ENCODE measurements around the gene EFHC2.
A peak's percentile ranks its signal among the peaks of the same experiment; 100 is the strongest.
"Not testable (repeated sequence)": the region's sequence is repeated elsewhere in the genome, so short reads cannot be mapped to it uniquely, and the experiment has no call there.

EFHC2 gene

DNA sequence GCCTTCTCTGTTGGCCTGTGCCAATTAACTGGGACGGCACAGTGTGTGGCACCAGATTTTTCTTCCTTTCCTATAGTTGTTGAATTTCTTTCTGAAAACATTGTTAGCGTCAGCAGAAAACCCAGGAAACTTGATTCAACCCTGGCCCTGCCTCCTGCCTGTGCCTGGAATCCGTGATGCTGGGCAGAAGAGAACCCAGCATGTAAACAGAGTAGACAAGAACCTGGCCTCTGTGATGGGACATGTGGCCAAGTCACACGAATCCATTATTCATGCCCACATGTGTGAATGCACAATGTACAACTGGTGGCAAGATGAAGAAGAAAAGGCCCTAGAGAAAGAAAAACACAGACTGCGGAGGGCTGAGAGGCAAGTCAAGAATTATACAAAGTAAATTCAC is 111.4 kb downstream of the EFHC2 start:
- no peak for DNase-seq (ENCODE audit: low spot score)

DNA sequence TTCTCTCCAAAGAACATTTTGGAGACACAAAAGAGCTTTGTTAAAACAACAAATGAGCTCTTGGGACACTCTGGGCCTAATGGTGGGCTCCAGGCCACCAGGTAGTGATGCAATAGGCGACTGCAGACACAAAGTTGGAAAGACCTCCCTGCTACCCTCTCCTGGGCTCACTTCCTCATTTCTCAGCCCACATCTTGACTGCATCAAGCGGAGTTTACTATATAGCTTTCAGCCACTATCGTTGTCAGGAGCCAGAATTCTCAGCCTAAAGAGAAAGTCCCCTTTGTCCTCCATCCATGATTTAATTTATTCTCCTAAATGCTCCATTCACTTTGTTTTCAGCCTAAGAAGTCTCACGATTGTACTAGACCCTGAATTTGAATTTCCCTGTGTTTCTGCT is 114.9 kb downstream of the EFHC2 start:
- no peak for DNase-seq (ENCODE audit: low spot score)

DNA sequence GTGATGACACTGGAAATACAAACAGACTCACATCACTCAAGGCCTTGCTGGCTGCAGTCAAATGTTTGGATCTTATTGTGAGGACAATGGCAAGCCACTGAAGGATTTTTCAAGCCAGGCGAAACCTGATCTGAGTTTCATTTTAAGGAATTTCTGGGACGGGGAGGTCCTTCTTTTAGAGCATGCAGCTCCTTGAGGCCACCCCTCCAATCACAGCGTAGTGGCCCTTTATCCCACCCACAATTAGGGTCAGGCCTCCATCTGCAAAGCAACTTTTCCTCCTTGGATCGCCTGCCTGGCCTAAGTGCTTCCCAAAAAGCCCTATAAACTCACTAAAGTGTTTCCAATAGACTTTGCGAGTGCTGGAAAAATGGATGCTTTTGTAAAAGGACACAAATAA is 115.5 kb downstream of the EFHC2 start:
- no peak for DNase-seq (ENCODE audit: low spot score)

DNA sequence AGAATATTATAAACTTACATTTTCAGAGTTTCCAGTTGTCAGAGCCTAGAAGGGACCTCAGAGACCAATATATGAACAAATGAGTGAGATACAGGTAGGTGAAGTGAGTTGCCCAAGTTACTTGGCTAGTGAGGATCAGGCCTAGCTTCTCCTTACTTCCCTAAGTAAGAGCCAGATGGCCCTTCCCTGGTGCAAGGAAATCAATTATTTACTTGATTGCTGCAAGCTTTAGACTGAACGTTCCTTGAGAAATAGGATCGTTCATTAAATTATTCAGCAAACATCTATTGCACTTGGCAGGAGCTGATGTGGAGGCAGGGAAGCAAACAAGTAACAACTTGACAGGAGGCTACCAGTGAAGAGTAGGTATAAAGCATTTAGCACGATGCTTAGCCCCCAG is 117.8 kb downstream of the EFHC2 start:
- no peak for DNase-seq (ENCODE audit: low spot score)

DNA sequence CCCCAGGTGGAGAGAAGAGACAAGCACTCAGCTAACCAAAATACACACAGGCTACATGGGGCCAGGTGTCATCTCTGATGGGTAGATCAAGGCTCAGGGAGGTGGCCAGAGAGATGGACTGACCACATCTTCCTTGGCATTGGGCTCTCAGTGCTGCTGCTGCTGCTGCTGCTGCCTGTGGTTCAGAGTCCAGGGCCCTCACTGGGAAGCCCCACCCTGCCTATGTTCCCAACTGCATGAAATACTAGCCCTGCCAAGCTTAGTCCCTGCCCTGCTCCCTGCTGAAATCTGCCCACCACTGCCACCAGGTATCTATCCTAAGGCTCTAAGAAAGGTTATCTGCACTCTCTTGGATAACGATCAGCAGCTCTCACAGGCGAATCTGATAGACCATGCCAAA is 118.7 kb downstream of the EFHC2 start:
- DNase-seq (ENCODE audit: low spot score): no peak

DNA sequence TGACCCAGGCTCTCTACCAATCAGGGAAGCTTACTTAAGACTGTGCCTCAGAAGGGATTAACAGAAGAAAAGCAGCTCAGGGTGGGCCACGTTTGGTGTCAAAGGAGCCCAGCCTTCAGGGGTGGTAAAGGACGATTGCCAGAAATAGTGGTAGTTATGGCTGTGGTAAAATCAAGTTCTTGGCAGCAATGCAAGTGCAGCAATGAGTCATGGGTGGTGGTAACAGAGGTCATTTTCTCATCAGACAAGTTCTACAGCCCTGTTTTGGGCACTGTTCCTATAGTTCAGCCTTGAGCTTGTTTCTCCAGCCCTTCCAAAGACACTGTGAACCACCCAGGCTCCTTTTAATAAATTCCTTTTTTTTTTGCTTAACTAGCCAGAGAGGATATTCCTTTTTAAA is 120.3 kb downstream of the EFHC2 start:
- DNase-seq (ENCODE audit: low spot score): peak; percentile 68

DNA sequence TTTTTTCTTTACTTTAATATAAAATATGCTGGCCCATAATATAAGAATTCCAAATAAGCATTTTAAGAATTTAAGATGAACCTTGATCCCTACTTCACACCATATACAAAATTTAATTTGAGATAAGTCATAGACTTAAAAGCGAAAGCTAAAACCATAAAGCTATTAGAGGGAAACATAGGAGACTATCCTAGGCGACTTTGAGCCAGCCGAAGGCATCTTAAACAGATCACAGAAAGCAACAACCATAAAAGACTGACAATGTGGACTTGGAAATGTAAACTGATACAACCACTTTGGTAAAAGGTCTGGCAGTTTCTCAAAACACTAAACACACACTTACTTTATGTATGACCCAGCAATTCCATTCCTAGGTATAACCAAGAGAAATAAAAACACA is 125.0 kb downstream of the EFHC2 start:
- peak; percentile 3 for DNase-seq (ENCODE audit: low spot score)

DNA sequence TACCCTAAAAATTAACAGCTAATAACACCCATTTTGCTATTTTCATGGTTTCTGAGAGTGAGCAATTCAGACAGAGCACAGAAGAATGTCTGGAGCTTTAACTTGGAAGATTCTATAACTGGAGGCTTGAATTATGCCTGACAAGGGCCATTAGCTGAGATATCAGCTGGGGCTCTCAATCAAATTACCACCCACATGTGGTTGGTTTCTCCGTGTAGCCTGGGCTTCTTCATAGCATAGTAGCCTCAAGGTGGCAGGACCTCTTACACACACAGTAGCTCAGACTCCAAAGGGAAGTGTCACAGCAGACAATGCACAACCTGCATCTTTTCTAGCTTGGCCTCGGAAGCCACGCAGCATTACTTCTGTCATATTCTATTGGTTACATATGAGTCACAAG is 127.3 kb downstream of the EFHC2 start:
- no peak for DNase-seq (ENCODE audit: low spot score)

DNA sequence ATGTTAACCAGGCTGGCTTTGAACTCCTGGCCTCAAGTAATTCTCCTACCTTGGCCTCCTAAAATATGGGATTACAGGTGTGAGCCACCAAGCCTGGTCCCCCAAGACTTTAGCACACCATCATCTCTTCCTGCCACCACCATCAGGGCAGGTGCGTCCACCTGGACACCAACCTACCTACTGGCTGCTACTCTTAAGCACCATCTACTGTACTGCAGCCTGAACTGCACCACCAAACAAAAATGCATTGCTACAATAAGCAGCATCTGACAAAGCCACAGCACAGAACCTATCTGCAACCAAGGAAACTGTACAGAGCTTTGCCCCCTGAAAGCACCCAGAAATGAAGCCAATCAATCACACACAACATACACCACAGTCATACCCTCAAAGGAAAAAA is 139.7 kb downstream of the EFHC2 start:
- no peak for DNase-seq (ENCODE audit: low spot score)

DNA sequence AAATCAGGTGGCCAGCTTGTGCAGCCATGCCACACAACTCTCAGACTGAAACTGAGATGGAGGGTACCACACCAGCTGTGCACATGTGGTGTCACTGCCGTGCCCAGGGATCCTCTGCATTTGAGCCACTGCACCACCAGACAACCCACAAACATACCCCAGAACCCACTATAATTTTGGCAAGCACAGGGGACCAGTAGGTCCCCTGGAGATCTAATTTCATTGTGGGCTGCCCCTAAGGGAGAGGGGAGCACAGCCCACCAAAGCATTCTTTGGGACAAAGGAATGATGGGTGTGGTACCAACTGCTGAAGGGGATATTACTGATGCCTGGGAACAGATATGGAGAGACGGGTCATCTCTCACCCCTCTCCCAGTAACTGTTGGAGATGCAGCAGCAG is 140.9 kb downstream of the EFHC2 start:
- DNase-seq (ENCODE audit: low spot score): no peak

DNA sequence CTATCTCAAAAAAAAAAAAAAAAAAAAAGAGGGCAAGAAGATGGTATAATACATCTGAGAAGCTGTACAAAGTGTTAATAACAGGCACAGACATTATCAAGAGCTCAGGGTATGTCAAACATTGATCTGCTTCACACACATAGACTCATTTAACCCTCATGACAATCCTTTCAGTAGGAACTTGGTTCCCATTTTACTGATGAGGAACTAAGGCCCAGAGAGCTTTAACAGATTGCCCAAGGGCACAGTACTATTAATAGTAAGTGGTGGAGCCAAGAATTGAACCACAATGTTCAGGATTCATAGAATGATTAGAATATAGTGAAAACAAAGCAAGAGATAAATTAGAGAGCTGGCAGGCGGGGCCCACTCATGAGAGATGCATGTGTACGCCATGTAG is 154.4 kb downstream of the EFHC2 start:
- DNase-seq (ENCODE audit: low spot score): no peak

DNA sequence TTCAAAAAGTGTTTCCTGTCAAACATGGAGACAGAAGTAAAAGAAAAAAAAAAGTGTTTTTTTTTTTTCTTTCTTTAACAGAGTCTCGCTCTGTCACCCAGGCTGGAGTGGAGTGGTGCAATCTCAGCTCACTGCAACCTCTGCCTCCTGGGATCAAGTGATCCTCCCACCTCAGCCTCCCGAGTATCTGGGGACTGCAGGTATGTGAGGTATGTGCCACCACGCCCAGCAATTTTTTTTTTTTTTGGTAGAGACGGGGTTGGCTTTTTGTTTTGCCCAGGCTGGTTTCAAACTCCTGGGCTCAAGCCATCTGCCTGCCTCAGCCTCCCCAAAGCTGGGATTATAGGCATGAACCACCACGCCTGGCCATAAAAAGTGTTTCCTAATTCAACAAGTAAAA is 155.6 kb downstream of the EFHC2 start:
- DNase-seq (ENCODE audit: low spot score): not testable (repeated sequence)

DNA sequence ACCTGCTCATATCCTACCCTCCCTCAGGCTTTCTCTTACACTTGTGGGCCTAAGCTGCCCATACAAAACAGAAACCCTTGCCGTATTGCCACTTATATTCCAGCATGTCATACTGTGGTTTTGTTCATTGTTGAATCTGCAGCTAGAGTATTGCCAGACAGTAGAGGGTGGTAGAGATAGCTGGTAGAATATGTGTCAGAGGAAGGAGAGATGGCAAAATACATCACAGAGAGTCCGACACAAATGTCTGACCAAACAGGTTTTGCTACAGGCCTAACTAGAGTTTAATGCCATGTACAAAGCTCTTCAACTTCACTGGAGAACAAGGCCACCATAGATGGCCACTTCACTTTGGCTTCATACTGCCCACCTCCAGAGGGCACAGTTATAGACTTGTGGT is 160.1 kb downstream of the EFHC2 start:
- no peak for DNase-seq (ENCODE audit: low spot score)

DNA sequence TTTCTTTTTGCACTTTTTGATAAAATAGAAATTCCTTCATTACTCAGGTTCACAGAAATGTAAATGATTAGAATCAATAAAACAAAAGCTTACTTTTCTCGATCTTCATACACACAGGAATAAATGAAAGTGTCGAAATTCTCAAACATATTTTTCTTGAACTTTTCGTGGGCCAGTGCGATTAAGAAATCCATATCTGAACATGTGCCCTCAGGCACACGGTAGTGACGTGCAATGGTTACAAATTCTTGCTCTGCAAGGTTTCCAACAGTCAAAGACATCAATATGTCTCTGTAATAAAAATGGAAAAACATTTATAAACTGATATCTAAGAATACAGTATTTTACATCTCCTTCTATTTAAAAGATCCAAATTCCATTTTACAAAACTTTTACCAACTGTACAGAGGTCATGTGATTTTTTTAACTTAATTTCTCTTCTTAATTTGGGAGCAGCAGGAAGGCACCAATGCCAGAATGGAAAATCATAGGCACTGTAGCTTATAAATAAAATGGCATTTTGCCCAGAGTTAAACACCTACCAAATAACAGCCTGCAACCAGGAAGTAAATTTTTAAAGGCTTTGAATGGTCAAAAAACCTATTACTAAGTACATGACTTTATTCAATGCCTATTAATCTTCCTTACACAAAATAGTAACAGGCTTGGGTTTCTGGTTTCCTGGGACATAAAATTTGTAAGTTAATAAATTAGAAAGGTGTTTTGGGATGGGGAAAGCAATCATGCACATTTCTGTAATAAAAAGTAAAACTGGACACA is 165.0 kb downstream of the EFHC2 start:
- DNase-seq (ENCODE audit: low spot score): peak; percentile 4

DNA sequence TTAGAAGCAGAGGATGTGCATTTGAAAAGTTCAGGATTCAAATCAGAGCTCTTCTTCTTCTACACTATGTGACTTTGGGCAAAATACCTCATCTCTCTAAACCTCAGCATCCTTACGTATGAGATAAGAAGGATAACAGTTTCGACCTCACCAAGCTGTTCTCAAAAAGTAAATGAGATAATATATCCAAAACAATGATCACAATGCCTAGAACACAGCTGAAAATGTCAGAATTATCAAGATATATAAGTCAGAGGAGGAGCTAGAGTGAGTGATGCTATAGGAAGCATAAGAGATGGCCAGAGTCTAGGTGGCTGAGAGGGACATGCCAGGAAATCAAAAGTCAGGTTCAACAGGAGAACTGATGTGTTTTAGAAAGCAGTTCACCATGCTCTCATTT is 168.0 kb downstream of the EFHC2 start:
- no peak for DNase-seq (ENCODE audit: low spot score)

DNA sequence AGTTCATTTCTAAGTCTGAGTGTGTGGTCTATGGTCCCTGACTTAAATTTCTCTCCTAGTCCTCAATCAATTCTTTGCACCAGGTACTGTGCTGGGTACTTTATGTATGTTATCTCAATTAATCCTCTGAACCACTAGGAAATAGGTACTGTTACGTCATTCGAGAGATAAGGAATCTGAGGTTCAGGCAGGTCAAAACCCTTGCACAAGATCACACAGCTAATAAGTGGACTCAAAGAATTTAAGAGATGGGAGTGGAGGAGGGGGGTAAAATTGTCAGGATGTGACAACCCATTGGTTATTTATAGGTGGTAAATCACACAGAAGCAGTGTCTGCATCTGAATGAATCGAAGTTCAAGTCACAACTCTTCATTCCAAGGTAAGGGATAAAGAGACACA is 169.4 kb downstream of the EFHC2 start:
- DNase-seq (ENCODE audit: low spot score): no peak

DNA sequence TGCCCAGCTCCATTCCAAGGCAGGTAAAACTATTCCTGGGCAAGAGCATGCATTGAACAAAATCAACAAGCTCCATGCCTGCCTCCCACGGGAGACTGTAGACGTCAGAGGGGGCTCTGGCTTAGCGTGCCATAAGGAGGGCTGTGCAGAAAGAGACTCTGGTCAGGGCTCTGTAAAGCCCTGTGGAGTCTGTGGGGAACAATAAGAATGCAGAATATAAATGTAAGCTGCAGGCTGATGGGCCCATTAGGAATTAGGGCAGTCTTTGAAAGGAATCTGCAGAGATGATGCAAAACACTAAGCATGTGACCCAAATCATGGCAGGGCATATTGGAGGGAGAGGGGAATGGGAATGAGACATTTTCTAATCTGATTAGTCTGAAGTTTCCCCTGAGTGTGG is 170.3 kb downstream of the EFHC2 start:
- DNase-seq (ENCODE audit: low spot score): no peak

DNA sequence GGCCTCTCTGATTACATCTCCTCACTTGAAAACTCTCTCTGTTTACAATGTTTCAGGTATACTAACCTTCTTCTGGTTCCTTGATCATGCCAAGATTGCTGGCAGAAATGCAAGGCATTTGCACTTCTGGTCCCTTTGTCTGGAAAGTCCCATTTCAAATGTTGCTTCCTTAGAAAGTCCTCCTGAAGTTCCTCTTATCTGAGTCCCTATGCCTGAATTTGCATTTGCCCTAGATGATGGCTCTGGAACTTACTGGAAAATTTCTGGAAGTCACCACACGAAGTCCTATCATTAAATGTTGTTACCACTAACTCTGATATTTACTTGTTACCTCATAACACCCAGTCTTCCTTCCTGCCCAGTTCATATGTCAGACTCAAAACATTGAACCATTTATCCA is 176.4 kb downstream of the EFHC2 start:
- DNase-seq (ENCODE audit: low spot score): no peak

DNA sequence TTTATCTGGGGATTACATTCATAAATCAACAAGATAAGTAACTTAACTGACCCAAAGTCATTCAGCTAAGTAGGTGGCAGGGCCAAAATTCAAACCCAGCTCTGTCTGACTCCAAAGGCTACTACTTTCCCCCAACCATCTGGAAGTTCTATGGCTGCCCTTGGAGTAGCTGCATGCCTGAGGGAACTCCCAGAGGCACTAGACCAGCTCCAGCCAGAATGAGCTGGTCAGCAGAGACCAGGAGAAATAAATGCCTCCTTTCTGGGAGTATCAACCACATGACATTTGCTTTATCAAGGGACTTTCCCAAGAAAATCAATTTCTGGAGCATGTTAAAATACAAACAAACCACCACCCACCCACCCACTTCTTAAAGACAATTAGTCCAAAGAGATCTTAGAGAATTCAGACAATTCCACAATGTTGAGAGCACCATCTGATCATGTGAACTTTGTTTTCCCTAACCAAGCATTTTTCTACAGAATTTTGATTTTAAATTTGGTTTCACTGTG is 180.5 kb downstream of the EFHC2 start:
- no peak for DNase-seq (ENCODE audit: low spot score)

DNA sequence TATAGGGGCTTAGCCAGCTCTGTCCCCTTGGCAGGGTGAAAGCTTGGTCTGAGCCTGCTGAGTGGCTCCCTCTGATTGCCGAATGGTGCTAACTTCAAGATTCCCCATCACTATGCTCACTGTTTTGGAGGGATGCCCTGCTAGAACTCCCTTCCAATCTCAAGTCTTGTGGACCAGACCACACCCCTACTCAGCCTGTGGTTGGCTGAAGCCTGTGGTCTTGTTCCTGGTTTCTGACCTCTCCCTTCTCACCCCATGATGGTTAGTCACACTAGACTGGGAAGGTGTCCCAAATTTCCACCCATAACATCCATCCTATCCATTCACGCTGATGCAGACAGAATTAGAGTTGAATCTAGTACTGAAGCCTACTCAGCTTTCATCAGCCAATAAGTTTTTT is 185.6 kb downstream of the EFHC2 start:
- DNase-seq (ENCODE audit: low spot score): no peak

DNA sequence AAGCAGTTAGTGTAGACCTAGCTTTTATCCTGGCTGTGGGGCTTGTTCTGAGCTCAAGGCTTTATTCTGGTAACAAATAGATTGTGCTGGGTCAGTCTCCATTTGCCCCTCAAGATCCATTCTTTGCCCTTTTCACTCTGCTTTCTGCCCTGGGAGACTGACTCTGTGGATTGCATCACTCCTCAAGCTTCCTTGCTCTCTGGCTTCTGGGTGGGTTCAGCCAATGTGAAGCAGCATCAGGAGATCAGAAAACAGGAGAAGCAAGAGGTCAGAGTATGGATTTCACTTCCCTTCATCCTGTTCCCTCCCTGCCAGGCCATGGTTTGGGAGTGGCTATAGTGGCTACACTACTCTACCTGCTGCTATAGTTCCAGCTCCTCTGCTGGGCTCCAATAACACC is 186.2 kb downstream of the EFHC2 start:
- no peak for DNase-seq (ENCODE audit: low spot score)

DNA sequence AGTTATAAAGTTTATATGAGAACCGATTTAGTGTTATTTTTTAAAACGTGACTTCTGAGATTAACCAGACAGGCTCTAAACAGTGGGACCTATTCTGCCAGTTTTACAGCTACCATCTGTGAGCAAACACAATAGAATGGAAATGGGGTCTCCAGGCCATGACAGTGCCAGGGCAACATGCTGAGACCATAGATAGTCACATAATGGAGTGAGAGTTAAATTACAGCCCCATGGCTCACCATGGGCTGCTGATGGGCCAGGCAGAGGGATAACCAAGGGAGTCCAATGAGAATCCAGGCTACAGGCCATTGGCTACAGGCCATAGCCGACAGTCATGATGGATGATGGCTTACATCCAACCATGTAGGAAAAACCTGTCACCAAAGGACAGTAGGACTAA is 186.7 kb downstream of the EFHC2 start:
- no peak for DNase-seq (ENCODE audit: low spot score)

DNA sequence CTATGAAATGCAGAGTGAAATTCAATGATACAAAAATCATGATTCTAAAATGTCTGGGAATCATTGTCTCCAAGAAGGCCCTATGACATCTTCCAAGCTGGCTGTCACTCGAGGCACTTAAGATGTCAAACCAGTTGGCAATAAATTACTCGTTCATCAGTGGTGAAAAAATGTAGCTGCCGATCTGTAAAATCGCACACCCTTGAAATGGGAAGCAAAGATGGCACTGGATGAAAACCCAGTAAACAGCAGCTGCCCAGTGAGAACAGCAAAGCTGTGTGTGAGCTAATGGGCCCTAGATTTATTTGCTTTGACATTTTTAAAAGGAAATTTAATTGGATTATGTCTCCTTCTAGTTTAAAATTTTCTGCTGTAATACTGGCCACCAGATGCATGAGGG is 188.3 kb downstream of the EFHC2 start:
- DNase-seq (ENCODE audit: low spot score): no peak

DNA sequence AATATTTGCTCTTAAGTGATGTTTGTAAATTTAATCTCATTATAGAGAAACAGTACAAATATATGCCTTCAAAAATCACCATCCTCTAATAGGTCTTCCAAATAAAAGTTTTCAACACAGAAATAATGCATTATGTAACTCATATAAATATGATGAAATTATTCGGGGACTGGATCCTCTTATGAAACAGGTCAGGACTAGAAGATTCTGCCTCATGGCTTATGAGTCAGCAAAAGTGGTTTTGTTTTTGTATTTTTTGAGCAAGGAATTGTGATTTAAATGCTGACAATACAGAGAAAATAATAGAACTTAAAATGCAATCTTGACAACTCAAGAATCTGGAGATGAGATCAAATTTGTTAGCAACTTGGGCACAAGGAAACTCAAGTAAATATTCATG is 190.6 kb downstream of the EFHC2 start:
- DNase-seq (ENCODE audit: low spot score): no peak
